Esophagus muscularis mucosa (tissue), 4 donors: ENCODE results near the gene HS6ST3.

Experiments used
- EP300 ChIP-seq: sonication (generic); formaldehyde crosslinking; IDR thresholded peaks from one replicate; pipeline ENCODE4 v1.6.1; 2017; ENCODE audit warnings: antibody characterized with exemption
- POLR2A ChIP-seq: fragments of 450-650 bp; IDR thresholded peaks from one replicate; pipeline ENCODE4 v1.6.1; 2017; ENCODE audit warnings: antibody characterized with exemption, moderate library complexity, mild to moderate bottlenecking, low read depth
- POLR2AphosphoS5 ChIP-seq, 2 donors: sonication (generic); formaldehyde crosslinking; IDR thresholded peaks; one replicate each; pipeline ENCODE4 v1.6.1; 2017; ENCODE audit warnings: antibody characterized with exemption in 2 of 2
- TF ChIP-seq, protein P1 (sequence below), 3 experiments: fragments of 200-600 bp in 2 of 3; fragments of 450-650 bp in 1 of 3; sonication (generic) in 2 of 3; IDR thresholded peaks; one replicate each; pipeline ENCODE4 v1.5.1; 2017 to 2019; ENCODE audit warnings: antibody characterized with exemption in 3 of 3, mild to moderate bottlenecking in 2 of 3, moderate library complexity in 1 of 3

DNA sequence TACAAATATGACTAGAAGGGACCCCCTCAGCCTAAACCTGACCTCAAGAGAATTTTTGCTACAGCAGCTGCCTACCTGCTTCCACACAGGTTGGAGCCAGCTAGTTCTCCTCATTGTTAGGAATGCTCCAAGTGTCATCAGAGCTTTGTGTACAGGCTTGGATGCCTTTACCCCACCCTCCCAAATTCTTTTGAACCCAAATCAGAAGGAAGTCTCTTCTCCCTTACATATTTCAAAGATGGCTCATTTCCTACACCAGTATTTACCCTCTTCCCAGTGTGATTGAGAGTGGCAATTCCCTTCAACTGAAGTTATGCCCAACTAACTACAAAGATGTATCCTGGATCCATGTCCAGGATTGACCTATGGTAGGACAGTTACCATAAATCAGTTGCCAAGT lies 581.2 kb downstream of the HS6ST3 start:
- TF ChIP-seq, protein P1, sequence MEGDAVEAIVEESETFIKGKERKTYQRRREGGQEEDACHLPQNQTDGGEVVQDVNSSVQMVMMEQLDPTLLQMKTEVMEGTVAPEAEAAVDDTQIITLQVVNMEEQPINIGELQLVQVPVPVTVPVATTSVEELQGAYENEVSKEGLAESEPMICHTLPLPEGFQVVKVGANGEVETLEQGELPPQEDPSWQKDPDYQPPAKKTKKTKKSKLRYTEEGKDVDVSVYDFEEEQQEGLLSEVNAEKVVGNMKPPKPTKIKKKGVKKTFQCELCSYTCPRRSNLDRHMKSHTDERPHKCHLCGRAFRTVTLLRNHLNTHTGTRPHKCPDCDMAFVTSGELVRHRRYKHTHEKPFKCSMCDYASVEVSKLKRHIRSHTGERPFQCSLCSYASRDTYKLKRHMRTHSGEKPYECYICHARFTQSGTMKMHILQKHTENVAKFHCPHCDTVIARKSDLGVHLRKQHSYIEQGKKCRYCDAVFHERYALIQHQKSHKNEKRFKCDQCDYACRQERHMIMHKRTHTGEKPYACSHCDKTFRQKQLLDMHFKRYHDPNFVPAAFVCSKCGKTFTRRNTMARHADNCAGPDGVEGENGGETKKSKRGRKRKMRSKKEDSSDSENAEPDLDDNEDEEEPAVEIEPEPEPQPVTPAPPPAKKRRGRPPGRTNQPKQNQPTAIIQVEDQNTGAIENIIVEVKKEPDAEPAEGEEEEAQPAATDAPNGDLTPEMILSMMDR (IDR thresholded peaks at IDR 0.05) = no peak
- no peak for TF ChIP-seq EP300
- no peak for TF ChIP-seq POLR2AphosphoS5 (IDR thresholded peaks at IDR 0.05)
- TF ChIP-seq POLR2A = no peak
